Ectodermal cell (in vitro differentiated cells): ENCODE data around the gene KAT7.
A peak's percentile ranks its signal among the peaks of the same experiment; 100 is the strongest.

ENCODE experiments used
- H3K27ac ChIP-seq: 2 replicates; pipeline ENCODE4 v1.7.0; 2013; ENCODE audit warnings: mild to moderate bottlenecking, low read depth, low read length; ENCODE audit not compliant: insufficient read depth, poor library complexity, severe bottlenecking
- H3K27me3 ChIP-seq: 2 replicates; pipeline ENCODE4 v1.7.0; 2013; ENCODE audit warnings: mild to moderate bottlenecking, low read length; ENCODE audit not compliant: insufficient read depth, control insufficient read depth, poor library complexity, severe bottlenecking
- H3K36me3 ChIP-seq: one replicate; pipeline ENCODE4 v1.7.0; 2013; ENCODE audit warnings: low read length; ENCODE audit not compliant: control insufficient read depth, insufficient read depth
- H3K4me1 ChIP-seq: one replicate; pipeline ENCODE4 v1.7.0; 2013; ENCODE audit warnings: low read length; ENCODE audit not compliant: control insufficient read depth, insufficient read depth
- H3K4me3 ChIP-seq: 2 replicates; pipeline ENCODE4 v1.7.0; 2013; ENCODE audit warnings: low read depth, low read length, control low read depth; ENCODE audit not compliant: insufficient read depth
- H3K9me3 ChIP-seq: 2 replicates; pipeline ENCODE4 v1.7.0; 2013; ENCODE audit warnings: mild to moderate bottlenecking, low read length, moderate library complexity; ENCODE audit not compliant: control insufficient read depth
- WGBS, 2 experiments: methylation state at CpG; one replicate each; pipeline ENCODE4 v1.1.7; 2013; ENCODE audit warnings: missing lambda C conversion rate in 2 of 2; 5-methylcytosine and 5-hydroxymethylcytosine counted together

KAT7 gene

DNA sequence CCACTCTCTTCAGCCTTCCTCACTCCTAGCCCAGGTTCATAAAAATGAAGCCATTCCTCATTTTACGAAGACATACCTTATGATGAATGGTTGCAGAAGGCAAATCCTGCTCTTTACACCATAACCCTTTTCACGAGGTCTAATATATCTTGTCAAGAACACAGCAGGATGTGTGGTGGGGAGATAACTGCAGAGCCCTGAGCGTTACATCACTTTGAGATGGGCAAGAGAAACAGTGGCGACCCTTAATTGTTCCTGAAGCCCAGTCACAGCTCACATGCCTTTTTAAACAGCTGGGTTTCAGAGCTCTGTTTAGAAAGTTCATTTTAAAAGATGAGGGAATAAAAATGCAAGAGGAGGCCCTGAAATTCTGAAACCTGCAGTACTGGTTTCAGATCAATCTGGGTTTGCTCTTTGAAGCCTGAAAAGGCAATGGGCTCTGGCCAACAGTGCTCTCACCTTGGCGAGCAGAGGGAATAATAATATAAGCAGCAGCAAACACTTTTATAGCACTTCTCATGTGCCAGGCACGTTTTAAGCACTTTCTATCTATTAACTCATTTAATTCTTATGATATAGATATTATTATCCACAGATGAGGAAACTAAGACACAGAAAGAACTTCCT lies 27.4 kb upstream of the KAT7 start:
- no peaks in the 10 kb centered on the region for H3K27me3 ChIP-seq
- peaks cover 22% of the 10 kb centered on the region for H3K4me1 ChIP-seq
- H3K36me3 ChIP-seq: no peaks in the 10 kb centered on the region
- 76 to 91% methylated on average over 5 to 6 of the region's 6 CpGs for WGBS, 2 experiments
- H3K4me3 ChIP-seq: no peak overlapping the region
- H3K9me3 ChIP-seq: no peaks in the 10 kb centered on the region
- no peak overlapping the region for H3K27ac ChIP-seq

DNA sequence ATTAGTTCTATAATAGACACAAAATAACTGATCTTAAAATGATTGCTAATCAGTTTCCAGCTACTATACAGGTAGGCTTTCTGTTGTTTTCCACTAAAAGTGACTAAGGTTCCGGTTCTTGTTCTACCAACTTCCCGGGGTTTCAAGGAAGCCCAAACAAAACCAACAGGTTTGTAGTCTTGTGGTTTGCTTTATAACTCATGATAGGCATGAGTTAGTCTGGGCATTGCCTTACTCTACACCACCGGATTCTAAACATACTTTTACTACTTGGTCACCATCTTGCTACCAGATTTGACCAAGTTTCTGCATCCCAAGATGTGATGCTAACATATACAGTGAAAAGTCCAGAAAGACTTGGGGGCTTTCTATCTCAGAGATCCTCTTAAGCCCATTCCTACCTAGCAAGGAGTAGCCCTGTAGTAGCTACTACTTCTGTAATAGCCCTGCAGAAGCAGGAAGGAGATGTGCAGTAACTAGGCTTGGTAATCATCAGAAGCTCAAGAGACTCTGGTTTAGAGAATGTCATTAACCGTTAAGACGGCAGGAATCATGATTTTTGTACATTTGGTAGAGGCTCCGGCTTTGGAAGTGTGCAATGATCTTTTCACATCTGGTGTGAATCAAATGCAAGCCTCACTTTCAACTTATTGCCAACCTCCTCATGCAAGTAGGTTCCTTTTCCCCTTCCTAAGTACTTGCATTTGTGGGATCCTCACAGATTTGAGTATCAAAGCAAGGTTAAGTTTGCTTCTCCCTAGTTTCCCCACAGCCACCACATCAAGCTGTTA lies 26.1 kb upstream of the KAT7 start:
- H3K9me3 ChIP-seq: no peaks in the 10 kb centered on the region
- peak overlapping the region; percentile 64 for H3K4me3 ChIP-seq
- H3K27me3 ChIP-seq: peaks cover 4% of the 10 kb centered on the region
- peaks cover 11% of the 10 kb centered on the region for H3K4me1 ChIP-seq
- H3K36me3 ChIP-seq: no peaks in the 10 kb centered on the region
- H3K27ac ChIP-seq: no peak overlapping the region
- 95% methylated on average over 6 of the region's 6 CpGs for WGBS, 2 experiments

DNA sequence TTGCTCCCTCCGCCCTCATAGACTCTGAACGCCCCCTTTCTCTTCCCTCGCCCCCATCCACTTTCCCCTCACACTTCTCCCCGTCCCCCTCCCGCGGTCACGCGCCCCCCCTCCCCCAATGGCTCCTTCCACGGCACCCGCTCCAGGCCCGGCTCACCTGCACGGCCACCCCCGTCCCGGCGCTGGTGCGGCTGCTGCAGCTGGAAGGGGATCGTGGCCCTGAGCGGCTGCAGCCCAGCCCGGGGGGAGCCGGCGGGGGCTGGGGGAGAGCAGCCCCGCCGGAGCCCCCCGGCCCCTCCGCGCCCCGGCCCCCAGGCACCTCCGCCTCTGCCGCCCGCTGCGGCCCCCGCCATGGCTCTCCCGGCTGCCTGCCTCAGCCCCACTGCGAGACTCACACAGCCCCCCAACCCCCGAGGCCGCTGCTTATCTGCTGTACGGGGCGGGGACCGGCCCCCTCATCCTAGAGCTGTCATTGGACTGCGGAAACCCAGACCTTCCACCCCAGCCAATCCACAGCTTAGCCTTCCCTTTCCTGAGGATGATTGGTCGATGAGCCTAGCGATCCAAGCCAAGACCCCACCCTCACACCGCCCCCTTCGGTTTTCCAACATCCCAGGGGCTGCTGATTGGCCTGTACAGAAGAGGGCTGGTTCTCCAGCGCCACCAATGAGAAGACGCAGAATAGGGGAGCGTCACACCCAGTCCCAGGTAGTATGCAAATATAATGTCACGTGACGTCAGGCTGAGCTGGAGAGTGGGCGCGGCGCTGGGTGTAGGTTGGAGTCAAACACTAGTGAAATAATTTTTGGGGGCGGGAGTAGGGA lies 24.5 kb upstream of the KAT7 start, which contains the start of gene FAM117A:
TSS of gene FAM117A (minus strand) at position 397 of the 824 bp plus-strand sequence. CDS start at position 353, 44 bp downstream.
- 0% methylated on average over 47 to 53 of the region's 53 CpGs for WGBS, 2 experiments
- Histone ChIP-seq H3K4me1 (peaks cover 6% of the 10 kb centered on the region), H3K4me3 (peak within 1 kb of the TSS; percentile 64), H3K27ac (no peak within 1 kb of the TSS), H3K36me3 (no peaks in the 10 kb centered on the region), H3K9me3 (no peaks in the 10 kb centered on the region), H3K27me3 (peaks cover 4% of the 10 kb centered on the region)

DNA sequence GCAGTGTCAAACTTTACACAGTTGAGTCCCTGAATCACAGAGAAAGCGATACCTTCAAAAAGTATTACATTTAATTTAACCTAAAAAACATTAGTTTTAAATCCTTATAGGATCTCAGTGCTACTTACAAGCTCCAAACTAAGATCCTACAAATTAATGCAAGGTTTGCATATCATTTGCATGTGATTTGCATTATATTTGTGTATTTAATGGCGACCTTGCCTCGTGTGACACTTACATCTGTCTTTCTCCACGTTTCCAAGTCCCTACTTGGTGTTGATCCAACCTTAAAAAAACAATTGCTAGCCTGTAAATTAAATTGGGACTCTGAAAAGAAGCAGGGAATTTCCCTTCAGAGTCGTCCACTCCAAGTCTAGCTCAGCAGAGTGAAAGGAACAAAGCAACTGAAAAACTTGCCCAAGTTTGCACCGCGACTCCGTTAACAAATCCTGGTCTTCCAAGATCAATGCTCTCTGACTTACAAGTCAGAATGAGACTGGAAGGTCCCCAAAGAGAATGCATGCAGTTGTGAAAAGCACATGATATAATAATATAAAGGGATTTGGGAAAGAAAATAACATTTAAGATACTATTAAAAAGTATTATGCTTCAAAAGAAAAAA lies 23.8 kb upstream of the KAT7 start:
- WGBS, 2 experiments: 46% methylated on average over 8 of the region's 8 CpGs
- Histone ChIP-seq H3K27me3 (peaks cover 4% of the 10 kb centered on the region), H3K4me3 (peak overlapping the region; percentile 9)

DNA sequence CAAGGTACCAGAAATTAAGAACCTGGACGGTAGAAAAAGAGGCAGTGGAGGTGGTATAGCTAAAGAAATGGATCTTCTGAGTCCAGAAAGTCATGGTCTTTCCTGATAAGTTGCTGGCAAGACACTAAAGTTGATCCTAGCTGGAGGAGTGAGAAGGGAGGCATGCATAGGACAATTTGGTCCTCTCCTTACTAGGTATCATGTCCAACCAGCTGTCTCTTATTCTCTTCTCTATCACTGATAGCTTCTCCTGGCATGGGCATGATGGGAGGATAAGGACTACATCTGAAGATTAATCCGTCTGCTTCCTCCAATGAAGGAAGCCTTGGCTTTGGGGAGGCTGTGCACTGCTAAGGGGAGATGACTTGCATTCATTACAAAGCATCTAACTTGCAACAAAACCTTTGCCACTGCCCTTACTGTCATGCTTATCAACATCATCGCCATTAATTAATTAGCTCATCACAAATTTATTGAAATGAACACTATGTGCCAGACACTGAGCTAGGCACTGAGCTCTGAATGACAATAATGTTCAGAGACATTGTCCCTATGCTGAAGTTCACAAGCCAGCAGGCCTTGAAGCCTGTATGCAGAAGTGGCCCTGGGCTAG lies 21.5 kb upstream of the KAT7 start:
- Histone ChIP-seq H3K4me1 (peaks cover 2% of the 10 kb centered on the region), H3K4me3 (no peak overlapping the region), H3K36me3 (no peaks in the 10 kb centered on the region), H3K27ac (no peak overlapping the region), H3K27me3 (peaks cover 4% of the 10 kb centered on the region), H3K9me3 (no peaks in the 10 kb centered on the region)
- WGBS, 2 experiments: 78 to 79% methylated on average over 3 of the region's 3 CpGs

More for the DNA sequence above, 23.8 kb upstream of the KAT7 start:
- H3K9me3 ChIP-seq: no peaks in the 10 kb centered on the region
- H3K4me1 ChIP-seq: peaks cover 6% of the 10 kb centered on the region
- no peak overlapping the region for H3K27ac ChIP-seq
- H3K36me3 ChIP-seq: no peaks in the 10 kb centered on the region

DNA sequence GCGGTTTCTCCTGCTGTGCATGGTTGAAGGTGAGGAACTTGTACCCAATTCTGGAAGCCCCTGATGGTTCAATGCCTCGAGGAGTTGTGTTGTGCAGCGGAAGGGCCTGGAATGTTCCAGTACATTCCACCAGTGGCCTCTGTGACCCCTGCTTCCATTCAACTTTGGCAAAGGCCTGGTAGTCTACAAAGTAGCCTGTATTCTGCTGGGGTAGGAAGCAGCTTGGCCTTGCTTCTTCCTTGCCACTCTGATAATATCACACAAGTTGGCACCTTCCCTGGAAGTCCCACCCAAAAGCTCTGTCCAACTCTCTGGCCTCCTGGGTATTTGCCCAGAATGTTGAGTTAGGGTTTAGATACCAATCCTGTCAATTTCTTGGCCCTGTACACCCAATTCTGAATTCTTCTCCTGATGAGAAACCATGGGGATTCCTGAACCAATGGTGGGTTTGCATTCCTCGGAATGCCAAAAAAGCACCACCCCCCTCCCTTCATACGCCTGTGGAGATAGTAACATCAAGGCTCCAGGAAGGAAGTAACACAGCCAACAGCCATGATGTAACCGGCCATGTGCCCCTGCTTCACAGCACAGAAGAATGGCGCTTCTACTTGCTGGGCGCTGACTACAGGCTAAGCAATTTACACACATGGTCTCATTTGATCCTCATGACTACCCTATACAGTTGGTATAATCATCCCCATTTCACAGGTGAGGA lies 12.8 kb upstream of the KAT7 start:
- Histone ChIP-seq H3K4me1 (peaks cover 14% of the 10 kb centered on the region), H3K27ac (no peak overlapping the region), H3K36me3 (no peaks in the 10 kb centered on the region), H3K4me3 (no peak overlapping the region), H3K9me3 (no peaks in the 10 kb centered on the region), H3K27me3 (no peaks in the 10 kb centered on the region)
- WGBS, 2 experiments: 88 to 92% methylated on average over 8 of the region's 8 CpGs

DNA sequence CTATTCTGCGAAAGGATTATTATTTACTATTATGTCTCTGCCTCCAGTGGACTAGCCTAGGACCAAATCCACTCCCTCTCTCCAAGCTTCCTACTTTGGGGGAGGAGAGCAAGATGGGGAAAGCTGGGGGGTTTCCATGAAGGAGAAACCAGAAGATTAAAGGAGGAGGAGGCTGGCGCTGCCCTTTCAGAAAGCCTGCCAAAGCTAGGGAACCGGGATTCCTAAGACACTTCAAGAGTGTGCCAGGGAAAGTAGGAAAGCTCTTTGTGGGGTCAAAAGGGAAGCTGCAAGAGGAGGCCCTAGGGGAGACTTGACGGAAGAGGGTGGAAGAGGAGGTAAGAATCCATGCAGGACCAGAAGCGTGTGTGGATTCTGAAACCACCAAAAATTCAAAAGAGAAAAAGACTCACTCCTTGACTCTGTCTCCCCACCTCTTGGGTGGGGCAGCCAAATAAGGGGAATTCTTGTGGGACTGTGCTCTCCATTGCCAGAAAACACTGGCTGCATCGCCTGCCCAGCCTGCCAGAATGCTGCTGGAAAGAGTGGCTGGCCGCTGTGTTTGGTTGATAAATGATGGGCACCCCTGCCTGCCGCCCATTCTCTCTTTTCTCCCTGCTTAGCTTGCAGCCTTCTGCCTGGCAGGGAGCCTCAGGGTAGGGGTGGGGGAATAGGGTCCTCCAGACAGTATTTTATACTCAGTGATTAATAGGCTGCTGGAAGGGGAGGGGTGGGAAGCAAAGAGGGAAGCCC lies 11.8 kb upstream of the KAT7 start:
- peak overlapping the region; percentile 91 for H3K27ac ChIP-seq
- no peaks in the 10 kb centered on the region for H3K27me3 ChIP-seq
- H3K4me1 ChIP-seq: peaks cover 14% of the 10 kb centered on the region
- no peaks in the 10 kb centered on the region for H3K9me3 ChIP-seq
- WGBS, 2 experiments: 85 to 87% methylated on average over 8 of the region's 8 CpGs
- no peaks in the 10 kb centered on the region for H3K36me3 ChIP-seq
- H3K4me3 ChIP-seq: no peak overlapping the region

DNA sequence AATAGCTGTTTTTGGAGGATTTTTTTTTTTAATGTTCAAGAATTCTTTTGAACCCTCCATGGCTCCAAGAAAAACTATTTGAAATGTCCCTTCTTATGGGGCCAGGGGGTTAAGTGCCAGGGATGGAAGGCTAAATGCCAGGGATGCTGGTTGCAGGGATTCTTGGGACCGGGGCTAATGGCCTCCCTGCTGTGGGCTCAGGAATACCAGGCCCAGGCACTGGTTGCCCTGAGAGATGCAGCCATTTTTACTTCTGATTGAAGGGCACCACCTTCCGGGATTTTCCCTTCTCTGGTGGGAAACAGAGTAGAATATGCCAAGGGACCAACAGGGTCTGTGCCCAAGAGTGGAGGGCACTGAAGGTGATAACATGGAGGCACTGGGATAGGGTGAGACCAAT lies 10.9 kb upstream of the KAT7 start:
- Histone ChIP-seq H3K27ac (peak overlapping the region; percentile 91), H3K4me1 (peaks cover 14% of the 10 kb centered on the region), H3K36me3 (no peaks in the 10 kb centered on the region), H3K27me3 (no peaks in the 10 kb centered on the region), H3K9me3 (no peaks in the 10 kb centered on the region), H3K4me3 (no peak overlapping the region)
- 34 to 41% methylated on average over 2 of the region's 2 CpGs for WGBS, 2 experiments
